SU-DHL-6 (cell line): Measurements from ENCODE around the gene KDM3B.

Experiments used
- H2AFZ ChIP-seq: fragments of 200-600 bp; sonication (generic); 2 replicates; pipeline ENCODE4 v1.6.1; 2014; ENCODE audit warnings: low read depth, mild to moderate bottlenecking, moderate library complexity, mixed read lengths, antibody characterized with exemption, low read length; ENCODE audit not compliant: severe bottlenecking
- H3F3A ChIP-seq: fragments of 200-600 bp; shearing (Covaris generic); 2 replicates; pipeline ENCODE4 v1.6.0; 2016; ENCODE audit warnings: antibody characterized with exemption, mild to moderate bottlenecking; ENCODE audit not compliant: insufficient read depth
- H3K27ac ChIP-seq: fragments of 200-600 bp; sonication (generic); 2 replicates; pipeline ENCODE4 v1.5.1; 2016; ENCODE audit warnings: low read depth, mild to moderate bottlenecking, low read length, moderate library complexity, mixed read lengths
- H3K27me3 ChIP-seq: fragments of 200-600 bp; sonication (generic), shearing (Covaris generic); 2 replicates; pipeline ENCODE4 v1.6.0; 2014; ENCODE audit warnings: mild to moderate bottlenecking, low read length
- H3K36me3 ChIP-seq: fragments of 200-600 bp; sonication (generic); 2 replicates; pipeline ENCODE4 v1.6.1; 2014; ENCODE audit warnings: mild to moderate bottlenecking, low read length, mixed read lengths
- H3K4me2 ChIP-seq: fragments of 300-600, 200-600 bp; shearing (Covaris generic), sonication (generic); 2 replicates; pipeline ENCODE4 v1.6.0; 2014; ENCODE audit warnings: low read length, low read depth, mild to moderate bottlenecking; ENCODE audit not compliant: poor library complexity, severe bottlenecking
- H3K4me3 ChIP-seq: fragments of 200-600 bp; sonication (generic); 2 replicates; pipeline ENCODE4 v1.5.1; 2014; ENCODE audit warnings: antibody characterized with exemption, low read length, mild to moderate bottlenecking, mixed read lengths; ENCODE audit not compliant: insufficient read depth, poor library complexity, severe bottlenecking
- H3K79me2 ChIP-seq: fragments of 200-600 bp; sonication (generic); 2 replicates; pipeline ENCODE4 v1.6.1; 2014; ENCODE audit warnings: mild to moderate bottlenecking, low read length, moderate library complexity; ENCODE audit not compliant: insufficient read depth
- H3K9ac ChIP-seq: fragments of 200-600 bp; sonication (generic); 2 replicates; pipeline ENCODE4 v1.7.0; 2014; ENCODE audit warnings: mild to moderate bottlenecking, low read length
- H3K9me2 ChIP-seq: fragments of 200-600 bp; sonication (generic); replicated peaks from 2 replicates; pipeline ENCODE4 v1.6.1; 2014; ENCODE audit warnings: low read length; ENCODE audit not compliant: insufficient read depth
- H3K9me3 ChIP-seq: fragments of 200-600 bp; sonication (generic); 2 replicates; pipeline ENCODE4 v1.6.1; 2014; ENCODE audit warnings: low read length, mixed read lengths; ENCODE audit not compliant: insufficient read depth
- H4K20me1 ChIP-seq: fragments of 200-600 bp; sonication (generic); 2 replicates; pipeline ENCODE4 v1.6.1; 2014; ENCODE audit warnings: low read depth, mild to moderate bottlenecking, antibody characterized with exemption, low read length, moderate library complexity, mixed read lengths
- EZH2phosphoT487 ChIP-seq: fragments of 200-600 bp; sonication (generic), shearing (Covaris generic); conservative IDR thresholded peaks from 2 replicates; pipeline ENCODE4 v1.6.1; 2018; ENCODE audit warnings: mild to moderate bottlenecking, antibody characterized with exemption, low read length, moderate library complexity, mixed read lengths
- TF ChIP-seq, protein P1 (sequence below): fragments of 200-600 bp; sonication (generic); IDR thresholded peaks from one replicate; pipeline ENCODE4 v1.5.1; 2017; ENCODE audit warnings: antibody characterized with exemption, mild to moderate bottlenecking, low read length, moderate library complexity; ENCODE audit not compliant: insufficient read depth, poor library complexity, severe bottlenecking

KDM3B gene

DNA sequence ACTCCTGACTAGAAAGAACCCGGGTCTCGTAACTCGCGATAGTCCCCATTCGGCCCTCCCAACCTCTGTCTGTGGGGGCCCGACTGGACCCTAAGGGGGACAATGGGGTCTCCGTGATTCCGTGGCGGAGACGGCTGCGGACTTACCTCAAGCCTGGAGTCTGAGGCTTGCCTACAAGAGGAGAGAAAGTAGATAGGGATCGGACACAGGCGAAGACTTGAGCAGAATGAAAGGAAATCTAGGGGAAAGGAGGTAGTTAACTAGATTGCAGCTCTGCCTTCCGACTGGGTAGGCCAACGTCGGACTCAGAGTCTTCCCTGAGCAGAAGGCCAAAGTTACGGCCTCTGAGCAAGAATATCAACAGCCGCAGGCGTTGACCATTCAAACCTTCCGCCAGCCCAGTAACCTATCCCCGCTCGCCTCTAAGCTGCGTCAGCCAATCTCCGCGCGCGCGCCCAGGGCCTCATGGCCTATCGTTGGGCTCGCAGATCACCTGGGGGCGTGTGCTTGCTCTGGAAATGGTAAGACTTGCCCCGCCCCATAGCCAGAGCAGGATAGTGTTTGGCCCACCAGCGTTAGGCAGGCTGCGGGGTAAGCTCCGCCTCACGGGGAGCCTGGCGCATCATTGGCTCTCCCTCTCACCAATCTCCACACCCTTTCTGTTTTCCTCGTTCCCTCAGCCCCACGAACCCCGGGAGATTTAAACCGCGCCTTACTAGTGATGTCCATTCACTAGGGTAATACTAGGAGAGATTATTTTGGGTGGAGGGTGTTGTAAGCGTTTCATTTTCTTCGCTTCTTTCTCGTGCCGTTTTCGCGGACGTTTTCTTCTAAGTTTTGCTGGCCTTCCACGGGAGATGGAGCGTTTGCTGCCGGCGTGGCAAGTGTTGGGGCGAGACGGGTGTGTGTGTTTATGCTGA is 20.8 kb upstream of the KDM3B start, which contains the start of gene CDC25C:
Gene CDC25C, minus strand, starts transcription at position 356 of the 920 bp plus-strand sequence. CDS start 624 bp downstream, outside the sequence.
- H3K9ac ChIP-seq, result peak within 1 kb of the TSS; percentile 75
- H3K4me2 ChIP-seq, result peak within 1 kb of the TSS; percentile 92
- H2AFZ ChIP-seq, result peak within 1 kb of the TSS; percentile 98

DNA sequence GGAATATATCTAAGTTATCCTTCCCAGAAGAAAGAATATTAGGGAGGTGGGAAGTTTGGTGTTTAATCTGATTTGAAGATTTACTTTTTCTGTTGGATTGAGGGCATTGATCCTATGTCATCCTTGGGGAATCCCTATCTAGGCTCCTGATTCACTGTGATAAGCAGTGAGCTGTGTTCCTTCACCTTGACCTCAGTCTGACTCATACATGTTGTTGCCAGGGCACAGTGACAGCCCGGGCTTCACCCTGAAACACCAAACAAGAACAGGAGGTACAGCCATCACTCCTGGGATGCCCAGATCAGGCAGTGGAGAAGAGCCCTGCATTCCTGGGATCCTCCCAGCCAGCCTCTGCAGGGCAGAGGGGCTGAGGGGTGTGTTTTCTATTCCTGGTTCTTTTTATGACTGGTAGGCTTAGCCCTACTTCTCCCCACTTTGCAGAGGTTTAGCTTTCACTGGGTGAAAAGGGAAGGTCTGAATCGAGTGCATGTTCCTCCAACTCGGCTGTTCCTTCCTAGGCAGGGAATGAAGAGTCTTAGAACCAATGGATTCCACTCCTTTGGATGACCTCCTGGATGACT is 17.5 kb upstream of the KDM3B start:
- Histone ChIP-seq H3K9me3 (no peaks in the 10 kb centered on the region), H2AFZ (no peak overlapping the region), H3K27me3 (no peaks in the 10 kb centered on the region), H3K36me3 (no peaks in the 10 kb centered on the region), H3K4me3 (no peak overlapping the region), H3K79me2 (peaks cover 24% of the 10 kb centered on the region), H3K27ac (no peak overlapping the region), H3K4me2 (no peak overlapping the region), H3K9ac (no peak overlapping the region), H3F3A (peaks cover 12% of the 10 kb centered on the region; the same call in 1 of the 2 replicates), H4K20me1 (no peaks in the 10 kb centered on the region), H3K9me2 (no peaks in the 10 kb centered on the region)
- TF ChIP-seq EZH2phosphoT487, result no peak
- TF ChIP-seq, protein P1, sequence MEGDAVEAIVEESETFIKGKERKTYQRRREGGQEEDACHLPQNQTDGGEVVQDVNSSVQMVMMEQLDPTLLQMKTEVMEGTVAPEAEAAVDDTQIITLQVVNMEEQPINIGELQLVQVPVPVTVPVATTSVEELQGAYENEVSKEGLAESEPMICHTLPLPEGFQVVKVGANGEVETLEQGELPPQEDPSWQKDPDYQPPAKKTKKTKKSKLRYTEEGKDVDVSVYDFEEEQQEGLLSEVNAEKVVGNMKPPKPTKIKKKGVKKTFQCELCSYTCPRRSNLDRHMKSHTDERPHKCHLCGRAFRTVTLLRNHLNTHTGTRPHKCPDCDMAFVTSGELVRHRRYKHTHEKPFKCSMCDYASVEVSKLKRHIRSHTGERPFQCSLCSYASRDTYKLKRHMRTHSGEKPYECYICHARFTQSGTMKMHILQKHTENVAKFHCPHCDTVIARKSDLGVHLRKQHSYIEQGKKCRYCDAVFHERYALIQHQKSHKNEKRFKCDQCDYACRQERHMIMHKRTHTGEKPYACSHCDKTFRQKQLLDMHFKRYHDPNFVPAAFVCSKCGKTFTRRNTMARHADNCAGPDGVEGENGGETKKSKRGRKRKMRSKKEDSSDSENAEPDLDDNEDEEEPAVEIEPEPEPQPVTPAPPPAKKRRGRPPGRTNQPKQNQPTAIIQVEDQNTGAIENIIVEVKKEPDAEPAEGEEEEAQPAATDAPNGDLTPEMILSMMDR, result no peak

More for the DNA sequence above, 20.8 kb upstream of the KDM3B start, which contains the start of gene CDC25C:
- no peaks in the 10 kb centered on the region for H3K9me2 ChIP-seq
- H3K27ac ChIP-seq, result peak within 1 kb of the TSS; percentile 56
- 0 out of 2 replicates have a peak, but pooled peaks cover under 1% of the 10 kb centered on the region for H3F3A ChIP-seq
- no peaks in the 10 kb centered on the region for H3K27me3 ChIP-seq
- no peaks in the 10 kb centered on the region for H4K20me1 ChIP-seq
- peaks cover 6% of the 10 kb centered on the region for H3K79me2 ChIP-seq
- TF ChIP-seq, protein P1, result no peak
- peak within 1 kb of the TSS; percentile 85 for H3K4me3 ChIP-seq
- H3K9me3 ChIP-seq, result no peaks in the 10 kb centered on the region
- no peaks in the 10 kb centered on the region for H3K36me3 ChIP-seq

DNA sequence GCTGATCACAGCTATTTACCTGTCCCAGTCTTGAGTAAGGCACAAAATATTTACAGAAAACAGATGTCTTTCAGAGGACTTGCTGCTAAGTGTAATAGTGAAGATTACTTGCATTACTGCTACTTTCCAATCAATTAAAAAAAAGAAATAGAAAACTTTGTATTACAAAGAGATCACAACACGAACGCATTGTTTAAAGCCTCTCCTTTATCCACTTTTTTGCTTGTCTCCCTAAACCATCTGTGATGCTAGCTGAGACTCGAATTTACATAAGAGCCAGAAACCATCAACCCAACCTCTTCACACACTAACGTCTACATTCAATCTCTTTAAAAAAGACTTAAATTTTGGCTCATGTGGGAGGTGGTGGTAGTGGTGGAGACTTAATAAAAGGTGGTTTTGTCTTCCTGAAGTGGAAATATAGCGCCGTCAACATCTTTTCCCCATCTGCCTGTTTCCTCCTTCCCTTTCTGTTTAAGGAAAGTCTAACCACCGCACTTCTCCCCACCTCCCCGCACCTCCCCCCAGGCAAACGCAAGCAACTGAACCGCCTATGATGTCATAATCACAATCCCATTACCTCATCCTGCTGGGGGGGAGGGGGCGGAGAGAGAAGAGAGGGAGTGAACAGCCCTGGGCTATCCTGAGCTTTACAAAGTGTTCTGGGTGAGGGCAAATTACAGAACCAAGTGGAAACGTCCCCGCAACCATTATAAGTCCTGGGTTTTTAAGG is 15.4 kb upstream of the KDM3B start:
- peak overlapping the region; percentile 69 for H2AFZ ChIP-seq
- H3K27ac ChIP-seq, result peak overlapping the region; percentile 67
- H3K9me3 ChIP-seq, result no peaks in the 10 kb centered on the region
- TF ChIP-seq EZH2phosphoT487, result no peak
- TF ChIP-seq, protein P1, result no peak
- H3K4me2 ChIP-seq, result peak overlapping the region; percentile 94
- peaks cover 13% of the 10 kb centered on the region; the same call in 1 of the 2 replicates for H3F3A ChIP-seq
- peaks cover 31% of the 10 kb centered on the region for H3K79me2 ChIP-seq
- H3K27me3 ChIP-seq, result no peaks in the 10 kb centered on the region
- no peaks in the 10 kb centered on the region for H4K20me1 ChIP-seq
- H3K36me3 ChIP-seq, result peaks cover 9% of the 10 kb centered on the region; the same call in 1 of the 2 replicates
- H3K9ac ChIP-seq, result peak overlapping the region; percentile 88
- no peaks in the 10 kb centered on the region for H3K9me2 ChIP-seq
- H3K4me3 ChIP-seq, result peak overlapping the region; percentile 67
